Measurements from ENCODE around the gene SBF1.

DNA sequence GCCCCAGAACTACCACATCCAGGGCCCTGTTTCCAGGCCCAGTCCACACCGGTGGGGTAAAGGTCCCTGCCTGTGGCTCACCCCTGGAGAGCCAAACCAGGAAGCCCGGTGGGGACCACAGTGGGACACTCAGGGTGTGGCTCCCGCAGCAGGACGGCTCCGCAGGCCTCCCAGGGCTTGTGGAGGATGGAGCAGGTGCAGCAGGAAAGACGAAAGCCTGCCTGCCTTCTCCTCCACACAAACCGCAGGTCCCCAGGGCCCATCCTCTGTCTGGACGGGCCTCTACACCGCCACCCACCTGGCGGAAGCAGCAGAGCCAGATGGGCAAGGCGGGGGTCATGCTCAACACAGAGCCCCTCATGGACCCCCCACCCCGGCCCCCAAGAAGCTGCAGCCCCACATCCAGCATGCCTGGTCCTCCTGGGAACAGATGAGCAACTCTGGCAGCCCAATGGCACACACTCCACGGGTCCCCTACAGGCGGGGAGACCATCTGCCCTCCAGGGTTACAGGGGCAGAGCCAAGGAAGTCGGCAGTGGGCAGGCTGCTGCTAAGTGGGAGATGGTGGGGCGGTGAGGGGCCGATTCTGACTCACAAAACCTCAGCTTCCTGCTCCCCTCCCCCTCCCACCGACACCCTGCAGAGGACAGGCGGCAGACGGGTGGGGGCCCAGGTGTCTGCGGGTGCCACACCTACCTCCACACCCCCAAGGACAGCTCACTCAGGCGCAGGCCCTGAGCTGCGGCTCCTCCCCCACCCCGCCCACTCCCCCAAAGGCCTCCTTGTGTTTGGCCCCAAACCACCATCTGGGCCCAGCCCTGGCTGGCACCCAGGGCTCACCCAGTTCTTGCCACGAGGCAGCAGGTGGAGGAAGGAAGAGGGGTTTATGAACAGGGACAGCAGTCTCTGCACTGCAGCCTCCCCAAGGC is 5.2 kb downstream of the SBF1 start:
- TF ChIP-seq EZH2 (IDR thresholded peaks at IDR 0.05; ENCODE audit: insufficient read depth, poor library complexity, severe bottlenecking) (no peak), EZH2phosphoT487 (IDR thresholded peaks at IDR 0.05; ENCODE audit: insufficient read depth, low read depth) (no peak)

Measured in GM23248 (cell line).